Activated CD4-positive, alpha-beta memory T cell treated with anti-CD3 and anti-CD28 coated beads, Interleukin-2, amount 10 ng/mL, durations not matched to agents 7 days and 5 days (primary cell): ENCODE results near the gene KPNB1. TPM values are rescaled to one million over a fixed set of nuclear protein-coding genes. Genes with fewer than 3 reads are reported as not detected.
"Not testable (repeated sequence)": the region's sequence is repeated elsewhere in the genome, so short reads cannot be mapped to it uniquely, and the experiment has no call there.

Experiments used
- CTCF ChIA-PET: fragments of 350-600 bp; sonication (Branson Sonifier 250); formaldehyde crosslinking; loops from one replicate; lab custom pipeline; 2021; ENCODE audit warnings: antibody characterized with exemption, inconsistent platforms; lab: Charles Lee
- POLR2A ChIA-PET: fragments of 350-600 bp; sonication (Branson Sonifier 250); formaldehyde crosslinking; loops from one replicate; lab custom pipeline; 2021; ENCODE audit warnings: antibody characterized with exemption; lab: Charles Lee
- DNase-seq: peaks from one replicate; pipeline ENCODE4 v3.0.0-alpha.2; 2020
- H3K27ac Mint-ChIP-seq: one replicate; pipeline ENCODE4 v1.8.0; 2021; ENCODE audit warnings: mild to moderate bottlenecking, mixed read lengths
- H3K27me3 Mint-ChIP-seq: one replicate; pipeline ENCODE4 v1.8.0; 2021; ENCODE audit warnings: mixed read lengths
- H3K36me3 Mint-ChIP-seq: one replicate; pipeline ENCODE4 v1.8.0; 2021; ENCODE audit warnings: low read depth, mixed read lengths
- H3K4me1 Mint-ChIP-seq: one replicate; pipeline ENCODE4 v1.8.0; 2021; ENCODE audit warnings: mixed read lengths
- H3K4me3 Mint-ChIP-seq: one replicate; pipeline ENCODE4 v1.8.0; 2021; ENCODE audit warnings: mild to moderate bottlenecking, mixed read lengths
- H3K9me3 Mint-ChIP-seq: one replicate; pipeline ENCODE4 v1.8.0; 2021; ENCODE audit warnings: mixed read lengths
- total RNA-seq, 2 experiments: library from RNA; stranded (reverse); gene quantifications; one replicate each; pipeline ENCODE4 v1.2.3, GENCODE V29; 2021

KPNB1 gene
- total RNA-seq, 2 experiments from 2014 or later, result 329 to 334 TPM

DNA sequence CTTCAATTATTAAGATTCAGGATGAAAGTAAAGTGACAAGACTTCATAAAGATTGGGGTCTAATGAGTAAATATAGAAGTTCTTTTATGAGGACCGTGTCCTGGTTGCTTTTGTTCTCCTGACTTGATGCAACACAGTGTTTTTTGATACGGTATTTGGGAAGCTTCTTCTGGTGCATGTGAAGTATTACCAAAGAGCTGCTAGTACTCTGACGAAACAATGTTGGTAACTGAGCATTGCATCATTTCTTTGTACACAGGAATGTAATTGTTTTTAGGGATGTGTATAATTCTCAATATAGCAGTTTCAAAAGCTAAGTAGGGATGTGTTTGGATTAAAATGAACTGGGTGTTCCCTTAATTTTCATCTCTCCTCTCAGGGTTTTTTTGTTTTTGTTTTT, 15.9 kb downstream of the KPNB1 start:
- no peak for DNase-seq
- Mint-ChIP-seq H3K4me3 (no peak overlapping the region), H3K27me3 (no peaks in the 10 kb centered on the region), H3K9me3 (no peaks in the 10 kb centered on the region), H3K36me3 (peaks cover 85% of the 10 kb centered on the region), H3K4me1 (peaks cover 55% of the 10 kb centered on the region), H3K27ac (no peak overlapping the region)
- ChIA-PET CTCF (interaction anchor here (0.6 to 4.4 kb wide), 10 partner anchors 8 to 136 kb away, joined by 3 to 59 read pairs (median 6); partner anchors contain the start of gene KPNB1), POLR2A (interaction anchor here (1.0 to 6.6 kb wide), 7 partner anchors 9 to 34 kb away, joined by 3 to 86 read pairs (median 4); partner anchors contain the start of genes KPNB1 and TBKBP1)

DNA sequence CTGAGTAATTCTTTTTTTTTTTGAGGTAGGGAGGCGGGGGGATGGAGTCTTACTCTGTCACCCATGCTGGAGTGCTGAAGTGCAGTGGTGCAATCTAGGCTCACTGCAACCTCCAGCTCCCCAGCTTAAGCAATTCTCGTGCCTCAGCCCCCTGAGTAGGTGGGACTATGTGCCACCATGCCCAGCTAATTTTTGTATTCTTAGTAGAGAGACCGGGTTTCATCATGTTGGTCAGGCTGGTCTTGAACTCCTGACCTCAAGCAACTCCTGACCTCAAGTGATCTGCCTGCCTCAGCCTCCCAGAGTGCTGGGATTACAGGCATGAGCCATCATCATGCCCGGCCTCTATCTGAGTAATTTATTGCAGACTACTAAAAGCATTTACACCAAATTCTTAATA, 19.4 kb downstream of the KPNB1 start:
- Mint-ChIP-seq H3K9me3 (no peaks in the 10 kb centered on the region), H3K4me1 (peaks cover 49% of the 10 kb centered on the region), H3K4me3 (no peak overlapping the region), H3K27me3 (no peaks in the 10 kb centered on the region), H3K27ac (peak overlapping the region; percentile 31), H3K36me3 (peaks cover 82% of the 10 kb centered on the region)
- POLR2A ChIA-PET, result interaction anchor here (1.0 to 2.9 kb wide), 6 partner anchors 10 to 32 kb away, joined by 3 to 12 read pairs (median 4); partner anchors contain the start of gene KPNB1
- CTCF ChIA-PET, result no interaction called here
- DNase-seq, result no peak

DNA sequence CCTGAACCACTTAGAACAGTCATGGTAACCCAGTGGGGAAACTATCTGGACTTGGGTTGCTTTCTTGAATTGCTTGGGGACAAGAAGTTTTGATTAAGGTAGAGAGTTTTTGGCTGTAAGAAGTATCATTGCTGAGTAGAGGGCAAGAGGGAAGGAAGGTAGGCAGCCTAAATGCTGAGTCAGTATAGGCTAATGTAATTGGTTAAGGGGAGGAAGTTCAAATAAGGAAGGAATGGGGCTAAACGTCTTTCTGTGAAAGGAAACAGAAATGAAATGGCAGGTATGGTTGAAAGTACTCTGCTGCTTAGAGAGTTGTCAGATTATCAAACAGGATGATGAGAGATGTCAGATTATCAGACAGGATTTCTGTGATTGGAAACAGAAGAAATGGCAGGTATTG, 20.3 kb downstream of the KPNB1 start:
- ChIA-PET CTCF (interaction anchor here (0.7 kb wide), 1 partner anchor 116 kb away, joined by 3 read pairs; no protein-coding TSS in a partner anchor), POLR2A (interaction anchor here (0.6 to 2.9 kb wide), 10 partner anchors 9 to 166 kb away, joined by 3 to 12 read pairs (median 4); partner anchors contain the start of genes KPNB1 and TBKBP1)
- Mint-ChIP-seq H3K4me3 (no peak overlapping the region), H3K36me3 (peaks cover 86% of the 10 kb centered on the region), H3K27me3 (no peaks in the 10 kb centered on the region), H3K27ac (peak overlapping the region; percentile 83), H3K9me3 (no peaks in the 10 kb centered on the region), H3K4me1 (peaks cover 55% of the 10 kb centered on the region)
- DNase-seq, result no peak

DNA sequence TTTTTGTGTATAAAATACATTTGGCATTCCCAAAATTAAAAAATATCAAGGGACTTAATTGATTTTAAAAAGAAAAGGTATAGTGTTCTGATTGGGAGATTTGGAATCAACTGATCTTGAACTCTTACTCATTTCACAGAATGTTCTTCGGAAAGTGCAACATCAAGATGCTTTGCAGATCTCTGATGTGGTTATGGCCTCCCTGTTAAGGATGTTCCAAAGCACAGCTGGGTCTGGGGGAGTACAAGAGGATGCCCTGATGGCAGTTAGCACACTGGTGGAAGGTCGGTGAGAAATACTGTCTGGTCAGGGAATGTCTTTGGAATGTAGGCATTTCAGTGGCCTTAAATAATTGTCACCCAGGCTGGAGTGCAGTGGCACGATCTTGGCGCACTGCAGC, 24.8 kb downstream of the KPNB1 start:
- CTCF ChIA-PET, result interaction anchor here (0.8 to 2.2 kb wide), 4 partner anchors 9 to 156 kb away, joined by 3 to 12 read pairs (median 5); no protein-coding TSS in a partner anchor
- POLR2A ChIA-PET, result interaction anchor here (0.9 to 2.4 kb wide), 6 partner anchors 9 to 58 kb away, joined by 3 to 8 read pairs (median 5); partner anchors contain the start of gene TBX21

DNA sequence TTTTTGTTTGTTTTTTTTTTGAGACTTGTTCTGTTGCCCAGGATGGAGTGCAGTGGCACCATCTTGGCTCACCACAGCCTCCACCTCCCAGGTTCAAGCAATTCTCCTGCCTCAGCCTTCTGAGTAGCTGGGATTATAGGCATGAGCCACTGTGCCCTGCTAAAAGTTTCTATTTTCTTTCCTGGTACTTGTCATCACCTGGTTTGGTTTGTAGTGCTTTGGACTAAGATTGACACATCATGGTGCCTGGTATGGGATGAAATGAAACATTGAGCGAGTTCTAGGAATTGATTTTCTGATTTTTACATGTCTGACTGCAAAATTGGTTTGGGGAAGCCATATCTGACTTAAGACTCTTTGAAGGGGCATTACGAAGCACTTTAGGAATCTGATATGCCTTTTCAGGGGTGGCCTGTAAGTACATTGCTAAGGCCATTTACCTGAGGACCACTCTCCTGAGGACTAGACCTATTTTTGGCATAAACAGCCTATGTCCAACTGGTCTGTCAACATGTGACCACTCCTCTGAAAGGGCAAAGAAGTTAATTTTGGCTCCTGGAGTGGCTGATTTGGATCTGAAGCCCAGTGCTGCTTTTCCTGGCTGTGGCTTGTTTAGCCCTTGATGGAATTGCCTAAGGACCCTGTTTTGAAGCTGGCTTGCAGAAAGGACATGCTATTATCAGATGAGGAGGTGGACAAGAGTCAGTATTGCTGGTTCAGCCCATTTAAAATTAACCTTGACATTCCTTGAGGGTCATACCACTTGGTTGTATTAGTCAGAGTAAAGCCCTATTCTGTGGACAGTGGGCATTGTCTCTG, 25.9 kb downstream of the KPNB1 start:
- H3K9me3 Mint-ChIP-seq, result no peaks in the 10 kb centered on the region
- H3K27ac Mint-ChIP-seq, result peak overlapping the region; percentile 55
- no peak overlapping the region for H3K4me3 Mint-ChIP-seq
- CTCF ChIA-PET, result interaction anchor here (0.8 to 2.2 kb wide), 4 partner anchors 11 to 129 kb away, joined by 3 to 17 read pairs (median 8); no protein-coding TSS in a partner anchor
- H3K36me3 Mint-ChIP-seq, result peaks cover 85% of the 10 kb centered on the region
- H3K4me1 Mint-ChIP-seq, result peaks cover 44% of the 10 kb centered on the region
- POLR2A ChIA-PET, result interaction anchor here (0.8 to 1.4 kb wide), 4 partner anchors 10 to 22 kb away, joined by 3 to 7 read pairs (median 4); no protein-coding TSS in a partner anchor
- no peaks in the 10 kb centered on the region for H3K27me3 Mint-ChIP-seq
- DNase-seq, result no peak

More for the DNA sequence above, 24.8 kb downstream of the KPNB1 start:
- Mint-ChIP-seq H3K36me3 (peaks cover 88% of the 10 kb centered on the region), H3K4me3 (no peak overlapping the region), H3K27ac (peak overlapping the region; percentile 34), H3K9me3 (no peaks in the 10 kb centered on the region), H3K27me3 (no peaks in the 10 kb centered on the region), H3K4me1 (peaks cover 47% of the 10 kb centered on the region)
- no peak for DNase-seq

DNA sequence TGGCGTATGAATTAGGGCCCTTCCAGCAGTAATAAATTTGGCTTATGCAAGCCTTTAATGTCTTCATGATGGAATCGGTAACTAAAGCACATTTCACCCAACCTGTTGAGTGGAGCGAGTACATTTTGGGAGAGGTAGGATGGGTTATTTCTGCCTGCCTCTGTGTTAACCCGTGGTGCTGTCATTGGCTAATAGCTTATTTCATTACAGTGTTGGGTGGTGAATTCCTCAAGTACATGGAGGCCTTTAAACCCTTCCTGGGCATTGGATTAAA, 26.4 kb downstream of the KPNB1 start:
- H3K36me3 Mint-ChIP-seq, result peaks cover 84% of the 10 kb centered on the region
- H3K4me3 Mint-ChIP-seq, result no peak overlapping the region
- ChIA-PET CTCF (interaction anchor here (0.8 to 2.1 kb wide), 3 partner anchors 12 to 129 kb away, joined by 3 to 17 read pairs (median 4); no protein-coding TSS in a partner anchor), POLR2A (interaction anchor here (0.6 to 1.4 kb wide), 6 partner anchors 10 to 472 kb away, joined by 3 to 7 read pairs (median 3); no protein-coding TSS in a partner anchor)
- no peaks in the 10 kb centered on the region for H3K27me3 Mint-ChIP-seq
- DNase-seq, result no peak
- H3K9me3 Mint-ChIP-seq, result no peaks in the 10 kb centered on the region
- peaks cover 45% of the 10 kb centered on the region for H3K4me1 Mint-ChIP-seq
- H3K27ac Mint-ChIP-seq, result no peak overlapping the region

DNA sequence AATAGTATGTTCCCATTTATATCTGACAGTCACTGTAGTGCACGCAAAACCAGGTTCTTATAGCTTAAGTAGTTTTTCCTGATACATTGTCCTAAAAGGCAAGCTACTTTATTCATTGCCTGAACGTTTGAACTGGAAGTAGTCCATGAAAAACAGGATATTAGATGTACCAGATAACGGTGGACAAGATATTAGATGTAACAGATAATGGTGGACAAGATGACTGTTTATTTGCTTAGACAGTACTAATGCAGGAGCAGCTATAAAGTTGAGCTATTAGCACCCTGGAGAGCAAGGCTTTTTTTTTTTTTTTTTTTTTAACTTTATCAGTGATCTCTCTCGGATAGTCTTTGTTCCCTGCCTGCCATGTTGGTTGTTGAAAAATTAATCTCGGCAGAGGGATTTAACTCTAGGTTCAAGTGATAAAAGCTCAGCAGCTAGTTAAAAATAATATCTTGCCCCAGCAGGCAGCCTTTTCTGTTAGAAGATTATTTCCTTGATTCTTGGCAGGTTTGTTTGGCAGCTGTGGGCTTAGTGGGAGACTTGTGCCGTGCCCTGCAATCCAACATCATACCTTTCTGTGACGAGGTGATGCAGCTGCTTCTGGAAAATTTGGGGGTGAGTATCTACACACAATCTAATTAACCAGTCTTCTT, 26.9 kb downstream of the KPNB1 start:
- peaks cover 45% of the 10 kb centered on the region for H3K4me1 Mint-ChIP-seq
- no peaks in the 10 kb centered on the region for H3K27me3 Mint-ChIP-seq
- DNase-seq, result no peak
- no peak overlapping the region for H3K27ac Mint-ChIP-seq
- peaks cover 80% of the 10 kb centered on the region for H3K36me3 Mint-ChIP-seq
- no peaks in the 10 kb centered on the region for H3K9me3 Mint-ChIP-seq
- CTCF ChIA-PET, result interaction anchor here (0.7 to 2.1 kb wide), 6 partner anchors 11 to 128 kb away, joined by 3 to 17 read pairs (median 4); no protein-coding TSS in a partner anchor
- H3K4me3 Mint-ChIP-seq, result no peak overlapping the region
- POLR2A ChIA-PET, result interaction anchor here (0.6 to 1.4 kb wide), 7 partner anchors 11 to 473 kb away, joined by 3 to 7 read pairs (median 3); no protein-coding TSS in a partner anchor

DNA sequence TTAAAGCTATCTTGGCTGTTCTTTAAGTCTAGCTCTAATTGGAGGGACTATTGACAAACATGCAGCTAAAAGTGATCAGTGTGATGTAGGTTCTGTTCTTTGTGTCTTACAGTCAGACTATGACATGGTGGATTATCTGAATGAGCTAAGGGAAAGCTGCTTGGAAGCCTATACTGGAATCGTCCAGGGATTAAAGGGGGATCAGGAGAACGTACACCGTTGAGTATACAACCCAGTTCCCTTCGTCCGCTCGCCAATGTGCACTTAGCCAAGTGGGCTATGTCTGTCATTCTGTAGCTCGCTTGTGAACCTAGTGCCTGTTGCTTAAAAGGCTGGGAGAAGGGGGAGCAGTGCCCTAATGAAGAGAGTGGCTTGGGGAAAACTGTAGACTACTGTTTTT, 28.5 kb downstream of the KPNB1 start:
- no peaks in the 10 kb centered on the region for H3K27me3 Mint-ChIP-seq
- DNase-seq, result no peak
- POLR2A ChIA-PET, result interaction anchor here (0.8 to 3.2 kb wide), 6 partner anchors 9 to 28 kb away, joined by 3 to 14 read pairs (median 9); partner anchors contain the start of gene KPNB1
- H3K4me3 Mint-ChIP-seq, result no peak overlapping the region
- H3K27ac Mint-ChIP-seq, result no peak overlapping the region
- peaks cover 49% of the 10 kb centered on the region for H3K4me1 Mint-ChIP-seq
- CTCF ChIA-PET, result interaction anchor here (0.9 to 1.4 kb wide), 4 partner anchors 11 to 112 kb away, joined by 3 to 5 read pairs (median 4); no protein-coding TSS in a partner anchor
- H3K9me3 Mint-ChIP-seq, result no peaks in the 10 kb centered on the region
- H3K36me3 Mint-ChIP-seq, result peaks cover 86% of the 10 kb centered on the region

DNA sequence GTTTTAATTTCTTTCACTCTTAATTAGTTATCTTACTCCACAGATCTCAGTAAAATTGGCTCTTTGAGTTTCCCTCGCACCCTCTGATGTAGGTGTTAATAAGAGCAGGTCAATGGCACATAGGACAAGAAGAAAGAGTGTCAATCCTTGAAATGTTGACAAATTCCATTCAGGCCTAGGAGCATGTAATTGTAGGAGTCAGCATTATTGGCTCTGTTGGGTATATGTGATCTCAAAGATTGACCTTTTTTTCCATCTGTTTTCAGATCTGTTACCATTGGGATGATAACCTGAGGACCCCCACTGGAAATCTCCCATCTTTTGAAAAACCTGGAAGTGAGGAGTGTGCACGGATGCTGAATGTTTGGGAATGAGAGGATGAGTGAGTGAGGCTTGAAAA, 32.4 kb downstream of the KPNB1 start:
- H3K27ac Mint-ChIP-seq, result no peak overlapping the region
- peaks cover 36% of the 10 kb centered on the region for H3K4me1 Mint-ChIP-seq
- POLR2A ChIA-PET, result interaction anchor here (0.6 kb wide), 1 partner anchor 373 kb away, joined by 3 read pairs; no protein-coding TSS in a partner anchor
- CTCF ChIA-PET, result no interaction called here
- H3K9me3 Mint-ChIP-seq, result no peaks in the 10 kb centered on the region
- no peak for DNase-seq
- peaks cover 84% of the 10 kb centered on the region for H3K36me3 Mint-ChIP-seq
- H3K27me3 Mint-ChIP-seq, result no peaks in the 10 kb centered on the region
- H3K4me3 Mint-ChIP-seq, result no peak overlapping the region

DNA sequence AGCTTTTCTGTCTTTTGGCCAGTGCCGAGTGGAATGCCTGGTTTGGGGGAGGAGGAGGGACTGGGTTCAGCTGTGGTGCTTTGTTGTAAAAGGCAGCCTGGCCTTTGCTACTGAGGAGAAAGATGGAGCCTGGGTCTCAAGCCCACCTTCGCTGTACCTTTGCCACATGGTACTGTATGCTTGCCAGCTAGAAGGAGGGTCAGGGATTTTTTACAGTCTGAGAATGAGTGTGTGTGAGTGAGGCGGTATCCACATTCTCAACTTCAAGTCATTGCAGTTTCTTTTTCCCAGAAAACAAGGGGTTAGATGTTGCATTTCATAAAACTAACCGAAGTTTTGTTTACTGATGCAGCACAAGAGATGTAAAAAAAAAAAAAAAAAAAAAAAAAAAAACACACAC, 33.0 kb downstream of the KPNB1 start:
- DNase-seq, H3K4me3 Mint-ChIP-seq, CTCF ChIA-PET, H3K27ac Mint-ChIP-seq, H3K27me3 Mint-ChIP-seq, H3K9me3 Mint-ChIP-seq: not testable (repeated sequence)
- POLR2A ChIA-PET, result interaction anchor here (0.6 kb wide), 1 partner anchor 373 kb away, joined by 3 read pairs; no protein-coding TSS in a partner anchor
- peaks cover 81% of the 10 kb centered on the region for H3K36me3 Mint-ChIP-seq
- H3K4me1 Mint-ChIP-seq, result peaks cover 34% of the 10 kb centered on the region

DNA sequence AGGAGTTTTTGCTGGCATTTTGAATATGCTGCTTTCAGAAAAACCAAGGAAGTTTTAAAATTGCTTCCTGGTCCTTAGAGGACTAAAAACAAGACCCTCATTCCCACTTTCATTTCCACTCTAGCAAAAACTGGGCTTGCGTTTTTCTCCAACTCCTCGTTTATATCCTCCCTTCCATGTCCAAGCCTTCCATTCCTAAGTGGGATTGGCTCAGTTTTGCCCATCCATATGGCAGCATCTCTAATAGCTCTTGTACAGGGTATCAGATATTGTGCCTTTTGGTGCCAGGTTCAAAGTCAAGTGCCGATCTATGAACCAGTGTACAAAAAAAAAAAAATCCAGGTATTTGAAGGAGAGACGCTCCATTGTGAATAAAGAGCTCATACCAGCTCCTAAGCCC, 34.3 kb downstream of the KPNB1 start:
- peaks cover 26% of the 10 kb centered on the region for H3K4me1 Mint-ChIP-seq
- POLR2A ChIA-PET, result interaction anchor here (0.6 to 1.8 kb wide), 6 partner anchors 9 to 119 kb away, joined by 3 to 5 read pairs (median 3); partner anchors contain the start of gene TBKBP1
- H3K27me3 Mint-ChIP-seq, result no peaks in the 10 kb centered on the region
- CTCF ChIA-PET, result interaction anchor here (1.1 to 2.3 kb wide), 3 partner anchors 14 to 106 kb away, joined by 3 to 6 read pairs (median 4); no protein-coding TSS in a partner anchor
- H3K4me3 Mint-ChIP-seq, result no peak overlapping the region
- no peaks in the 10 kb centered on the region for H3K9me3 Mint-ChIP-seq
- H3K27ac Mint-ChIP-seq, result no peak overlapping the region
- no peak for DNase-seq
- peaks cover 73% of the 10 kb centered on the region for H3K36me3 Mint-ChIP-seq
